GM21381 (cell line): ENCODE results near the gene DMAC2.
"Not testable (repeated sequence)": the region's sequence is repeated elsewhere in the genome, so short reads cannot be mapped to it uniquely, and the experiment has no call there.

ENCODE experiments used
- ATAC-seq: cut with Tn5 transposase; IDR thresholded peaks from one replicate; pipeline ENCODE4 v1.9.1; 2021; ENCODE audit warnings: mild to moderate bottlenecking, moderate library complexity; ENCODE audit not compliant: unreplicated experiment

Gene DMAC2

DNA sequence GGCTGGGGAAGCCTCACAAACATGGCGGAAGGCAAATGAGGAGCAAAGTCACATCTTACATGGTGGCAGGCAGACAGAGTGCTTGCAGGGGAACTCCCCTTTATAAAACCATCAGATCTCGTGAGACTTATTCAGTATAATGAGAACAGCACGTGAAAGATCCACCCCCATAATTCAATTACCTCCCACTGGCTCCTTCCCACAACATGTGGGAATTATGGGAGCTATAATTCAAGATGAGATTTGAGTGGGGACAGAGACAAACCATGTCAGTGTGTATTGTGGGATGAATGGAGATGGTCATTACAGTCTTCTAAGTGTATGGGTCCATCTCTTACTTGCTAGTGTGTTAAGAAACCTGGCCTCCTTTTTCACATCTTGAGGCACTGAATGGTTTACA lies 37.7 kb downstream of the DMAC2 start:
- ATAC-seq = no peak

DNA sequence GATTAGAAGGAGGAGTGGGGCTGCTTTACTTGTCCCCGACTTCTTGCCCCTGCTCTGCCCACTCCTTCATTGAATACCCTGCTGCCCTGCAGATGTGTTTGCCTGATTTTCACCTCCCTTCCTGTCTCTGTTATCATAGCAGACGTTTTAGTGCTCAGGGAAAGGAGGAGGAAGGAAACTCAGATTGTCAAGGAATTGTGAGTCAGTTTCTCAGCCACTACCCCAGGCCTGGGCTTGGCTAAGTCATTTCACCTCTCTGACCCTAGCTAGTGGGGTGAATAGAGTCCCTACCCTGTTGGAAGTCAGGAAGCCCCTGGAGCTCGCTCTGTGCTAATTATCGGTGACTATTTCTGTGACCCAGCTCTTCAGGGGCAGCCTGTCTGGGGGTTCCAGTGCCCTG lies 38.2 kb downstream of the DMAC2 start:
- no peak for ATAC-seq

DNA sequence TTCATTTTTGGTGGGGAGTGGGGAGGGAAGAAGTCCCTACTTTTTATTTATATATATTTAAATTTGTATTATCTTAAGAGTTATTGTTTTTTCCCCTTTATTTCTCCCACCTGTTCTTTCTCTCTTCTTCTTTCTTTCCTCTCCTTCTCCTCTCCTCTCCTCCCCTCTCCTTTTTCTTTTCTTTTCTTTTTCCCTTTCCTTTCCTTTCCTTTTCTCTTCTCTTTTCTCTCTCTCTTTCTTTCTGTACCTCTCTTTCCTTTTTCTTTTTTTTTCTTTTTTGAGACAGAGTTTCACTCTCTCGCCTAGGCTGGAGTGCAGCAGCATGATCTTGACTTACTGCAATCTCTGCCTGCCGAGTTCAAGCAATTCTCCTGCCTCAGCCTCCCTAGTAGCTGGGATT lies 40.2 kb downstream of the DMAC2 start:
- ATAC-seq = no peak

DNA sequence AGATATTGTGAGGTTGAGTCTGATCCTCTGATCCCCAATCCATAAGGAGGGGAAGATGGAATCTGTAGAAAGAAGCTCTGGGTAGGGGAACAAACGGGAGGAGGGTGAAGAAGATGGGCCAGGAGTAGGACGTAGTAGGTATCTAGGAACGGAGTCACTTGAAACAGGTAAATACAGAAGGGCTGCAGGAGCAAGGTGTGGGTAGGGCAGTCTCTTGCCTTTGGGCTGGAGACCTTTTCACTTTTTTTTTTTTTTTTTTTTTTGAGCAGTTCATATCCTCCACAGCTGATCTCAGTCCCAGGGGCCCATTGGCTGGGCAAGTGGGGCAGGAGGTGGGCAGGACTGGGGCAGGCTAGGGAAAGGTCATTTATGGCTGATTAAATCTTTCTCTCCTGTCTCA lies 40.6 kb downstream of the DMAC2 start:
- no peak for ATAC-seq

DNA sequence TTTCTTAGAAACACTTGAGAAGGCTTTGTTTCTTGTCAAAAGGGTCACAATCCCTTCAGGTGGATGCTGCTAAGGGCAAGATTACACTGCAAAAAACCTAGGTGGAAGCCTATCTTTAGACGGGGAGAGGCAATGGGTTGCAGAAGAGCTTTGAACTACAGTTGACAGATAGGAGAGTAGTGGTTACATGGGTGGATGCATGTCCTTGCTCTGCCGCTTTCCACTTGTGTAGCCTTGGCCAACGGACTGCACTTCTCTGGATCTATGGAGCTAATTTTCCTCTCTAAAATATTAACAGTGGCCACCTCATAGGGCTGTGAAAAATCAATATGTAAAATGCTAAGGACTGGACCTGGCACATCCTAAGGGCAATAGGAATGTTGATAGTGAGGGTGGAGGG lies 41.1 kb downstream of the DMAC2 start:
- no peak for ATAC-seq

DNA sequence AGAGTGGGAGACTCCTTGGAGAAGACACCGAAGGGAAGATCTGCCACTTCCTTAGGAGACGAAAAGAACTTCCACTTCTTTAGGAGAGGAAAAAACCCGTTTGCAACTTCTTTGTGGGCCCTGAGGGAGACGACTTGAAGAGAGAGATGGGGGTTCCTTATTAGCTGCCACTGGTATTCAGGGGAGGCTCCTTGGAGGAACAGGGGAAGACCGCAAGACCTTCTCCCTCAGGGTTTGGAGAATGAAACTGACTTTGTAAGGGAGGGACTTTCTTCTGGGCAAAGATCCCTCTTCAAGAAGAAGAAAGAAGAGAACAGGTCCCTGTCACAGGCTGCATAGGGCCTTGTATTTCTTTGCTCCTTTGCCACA lies 41.7 kb downstream of the DMAC2 start:
- no peak for ATAC-seq

DNA sequence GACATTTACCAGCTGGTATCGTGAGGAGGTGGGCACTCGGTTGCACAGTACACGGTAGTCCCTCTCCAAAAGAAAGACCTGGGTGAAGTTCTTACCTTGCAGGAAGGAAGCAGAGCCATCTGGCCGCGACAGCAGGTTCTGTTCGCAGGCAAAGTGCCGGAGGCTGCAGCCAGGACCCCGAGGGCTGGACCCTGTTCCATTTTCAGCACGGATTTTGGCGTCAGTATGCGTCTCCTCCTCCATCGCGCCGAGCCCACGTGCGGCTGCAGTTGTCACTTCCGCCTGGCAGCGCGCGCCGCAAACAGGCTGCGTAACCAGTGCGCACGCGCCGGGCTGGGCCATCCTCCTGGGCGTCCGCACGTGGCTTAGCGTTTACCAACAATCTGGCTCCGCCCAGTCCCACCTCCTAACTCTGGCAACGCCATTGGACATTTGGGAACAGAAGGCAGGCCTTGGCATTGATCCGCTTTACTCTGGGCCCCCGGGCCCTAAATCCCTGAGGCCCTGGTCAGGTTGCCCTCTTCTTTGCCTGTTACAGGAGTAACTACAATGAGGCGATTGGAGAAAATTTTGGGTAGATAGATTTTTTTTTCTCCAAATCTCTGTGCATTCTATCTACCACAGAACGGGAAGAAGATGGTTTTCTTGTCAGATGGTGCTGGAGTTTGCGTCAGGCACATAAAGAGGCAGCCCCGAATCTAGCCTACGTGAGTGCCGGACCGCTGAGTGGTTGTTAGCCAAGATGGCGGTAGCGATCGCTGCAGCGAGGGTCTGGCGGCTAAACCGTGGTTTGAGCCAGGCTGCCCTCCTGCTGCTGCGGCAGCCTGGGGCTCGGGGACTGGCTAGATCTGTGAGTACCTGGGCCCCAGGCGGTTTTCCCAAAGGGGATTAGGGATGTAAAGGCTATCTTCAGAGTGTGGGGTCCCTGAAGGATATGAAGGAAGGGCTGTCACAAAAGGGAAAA lies 42.3 kb downstream of the DMAC2 start, which contains the start of the genes BCKDHA and EXOSC5:
BCKDHA (plus strand) TSS at position 733 of the 964 bp plus-strand sequence; CDS start at position 743, 10 bp downstream.
EXOSC5 (minus strand) TSS at position 274 of the 964 bp plus-strand sequence; CDS start at position 243, 31 bp downstream.
- peak; percentile 87 for ATAC-seq

DNA sequence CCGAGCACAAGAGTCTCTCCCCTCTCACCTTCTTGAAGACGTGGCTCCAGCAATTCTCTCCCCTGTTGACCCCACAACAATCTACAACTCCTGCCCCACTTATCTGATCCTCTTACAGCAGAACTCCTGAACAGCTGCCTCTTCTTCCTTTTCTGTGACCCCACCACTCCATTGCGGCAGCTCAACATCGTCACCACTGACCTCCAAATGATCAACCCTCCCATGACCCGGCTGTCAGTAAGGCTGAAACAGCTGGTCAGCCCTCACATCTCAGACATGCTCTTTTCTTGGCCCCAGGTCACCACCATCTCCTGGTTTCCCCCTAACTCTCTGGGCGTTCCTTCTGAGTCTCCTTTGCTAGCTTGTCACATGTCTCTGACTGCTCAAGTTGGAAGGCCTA lies 44.4 kb downstream of the DMAC2 start:
- ATAC-seq = no peak

DNA sequence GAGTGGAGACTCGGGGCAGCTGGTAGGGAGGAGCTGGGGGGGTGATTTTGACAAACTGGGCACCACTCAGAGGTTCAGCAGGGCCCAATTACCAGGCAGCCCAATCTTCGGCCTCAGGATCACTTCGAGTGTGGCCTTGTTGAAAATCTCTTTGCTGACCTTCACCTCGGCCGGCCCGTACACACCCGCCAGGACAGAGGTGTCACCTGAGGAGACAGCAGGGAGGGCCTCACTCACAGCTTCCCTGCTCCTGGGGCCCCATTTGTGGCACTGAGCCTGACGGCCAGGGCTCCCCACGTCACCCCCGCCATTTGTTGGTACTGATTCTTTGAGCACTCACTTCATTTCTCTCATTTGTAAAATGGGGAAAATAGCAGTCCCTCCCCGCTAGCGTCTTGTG lies 46.9 kb downstream of the DMAC2 start:
- ATAC-seq = no peak

DNA sequence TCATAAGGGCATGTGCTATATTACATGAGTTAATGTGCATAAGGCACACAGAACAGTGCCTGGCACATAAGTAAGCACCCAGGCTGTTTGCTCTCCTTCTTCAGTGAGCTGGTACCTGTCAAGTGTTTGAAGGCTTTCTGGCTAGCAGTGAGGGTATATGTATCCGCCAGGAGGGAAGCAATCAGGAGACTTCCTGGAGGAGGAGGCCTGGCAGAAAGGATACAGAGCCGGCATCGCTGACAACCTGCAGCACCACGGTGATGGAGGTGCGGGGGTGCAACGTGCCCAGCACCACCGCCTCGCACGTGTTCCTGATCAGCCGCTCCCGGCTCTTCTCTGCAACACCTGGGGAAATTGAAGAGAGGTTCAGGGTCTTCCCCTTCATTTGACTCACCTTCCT lies 48.1 kb downstream of the DMAC2 start:
- no peak for ATAC-seq

DNA sequence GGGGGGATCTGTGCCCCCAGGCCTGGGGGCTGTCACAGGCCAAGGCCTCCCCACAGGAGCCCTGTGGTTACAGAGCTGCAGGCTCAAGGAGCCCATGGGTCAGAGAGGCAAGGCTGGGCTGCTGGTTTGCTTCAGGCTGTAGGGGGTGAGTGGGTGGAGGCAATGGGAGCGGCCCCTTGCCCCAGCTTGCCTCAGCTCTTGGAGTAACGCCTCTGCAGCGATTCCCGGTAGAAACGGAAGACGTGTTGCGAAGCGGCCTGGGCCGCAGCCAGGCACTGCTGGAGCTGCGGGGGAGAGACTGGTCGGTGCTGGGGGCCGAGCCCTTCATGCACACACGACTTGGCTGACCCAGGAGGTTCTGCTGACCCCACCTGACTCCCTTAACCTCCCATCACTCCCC lies 53.3 kb downstream of the DMAC2 start:
- no peak for ATAC-seq

DNA sequence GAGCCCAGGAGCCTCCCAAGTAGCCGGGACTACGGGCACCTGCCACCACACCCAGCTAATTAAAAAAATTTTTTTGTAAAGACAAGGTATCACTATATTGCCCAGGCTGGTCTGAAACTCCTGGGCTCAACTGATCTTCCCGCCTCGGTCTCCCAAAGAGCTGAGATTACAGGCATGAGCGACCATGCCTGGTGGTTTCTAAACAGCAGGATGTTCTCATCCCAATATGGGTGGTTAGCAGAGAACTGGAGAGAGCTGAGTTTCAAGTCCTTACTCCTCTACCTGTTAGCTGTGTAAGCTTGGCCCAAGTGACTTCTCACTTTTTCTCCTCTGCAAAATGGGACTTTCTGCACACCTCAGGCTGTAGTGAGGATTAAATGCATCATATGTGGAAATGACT lies 55.4 kb downstream of the DMAC2 start:
- no peak for ATAC-seq

DNA sequence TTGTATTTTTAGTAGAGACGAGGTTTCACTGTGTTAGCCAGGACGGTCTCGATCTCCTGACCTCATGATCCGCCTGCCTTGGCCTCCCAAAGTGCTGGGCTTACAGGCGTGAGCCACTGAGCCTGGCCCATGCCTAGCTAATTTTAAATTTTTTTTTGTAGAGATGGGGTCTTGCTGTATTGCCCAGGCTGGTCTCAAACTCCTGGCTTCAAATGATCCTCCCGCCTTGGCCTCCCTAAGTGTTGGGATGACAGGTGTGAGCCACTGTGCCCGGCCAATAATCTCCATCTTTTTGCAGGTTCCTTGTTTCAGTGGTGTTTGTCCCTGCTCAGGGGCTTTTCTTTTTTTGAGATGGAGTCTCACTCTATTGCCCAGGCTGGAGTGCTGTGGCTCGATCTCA lies 58.2 kb downstream of the DMAC2 start:
- ATAC-seq = not testable (repeated sequence)
